Measurements from ENCODE around the gene TOLLIP.

TOLLIP gene

DNA sequence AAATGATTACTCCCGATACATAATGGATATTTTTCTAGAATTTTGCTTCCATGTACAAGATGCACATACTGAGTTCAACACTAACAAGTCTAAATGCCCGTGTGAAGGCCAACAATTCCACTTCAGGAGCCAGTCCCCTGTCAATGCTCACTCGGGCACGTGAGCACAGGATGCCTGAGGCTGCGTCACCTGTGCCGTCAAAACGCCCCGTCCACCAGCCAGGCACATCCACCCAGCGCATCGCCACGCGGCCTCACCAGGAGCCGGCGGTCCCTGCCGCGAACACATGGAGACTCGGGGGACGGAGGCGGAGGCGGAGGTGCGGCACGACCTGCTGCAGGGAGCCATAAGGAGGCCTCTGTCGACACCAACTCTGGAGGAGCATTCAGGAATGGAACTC lies 9.8 kb downstream of the TOLLIP start:
- TF ChIP-seq, protein P1, sequence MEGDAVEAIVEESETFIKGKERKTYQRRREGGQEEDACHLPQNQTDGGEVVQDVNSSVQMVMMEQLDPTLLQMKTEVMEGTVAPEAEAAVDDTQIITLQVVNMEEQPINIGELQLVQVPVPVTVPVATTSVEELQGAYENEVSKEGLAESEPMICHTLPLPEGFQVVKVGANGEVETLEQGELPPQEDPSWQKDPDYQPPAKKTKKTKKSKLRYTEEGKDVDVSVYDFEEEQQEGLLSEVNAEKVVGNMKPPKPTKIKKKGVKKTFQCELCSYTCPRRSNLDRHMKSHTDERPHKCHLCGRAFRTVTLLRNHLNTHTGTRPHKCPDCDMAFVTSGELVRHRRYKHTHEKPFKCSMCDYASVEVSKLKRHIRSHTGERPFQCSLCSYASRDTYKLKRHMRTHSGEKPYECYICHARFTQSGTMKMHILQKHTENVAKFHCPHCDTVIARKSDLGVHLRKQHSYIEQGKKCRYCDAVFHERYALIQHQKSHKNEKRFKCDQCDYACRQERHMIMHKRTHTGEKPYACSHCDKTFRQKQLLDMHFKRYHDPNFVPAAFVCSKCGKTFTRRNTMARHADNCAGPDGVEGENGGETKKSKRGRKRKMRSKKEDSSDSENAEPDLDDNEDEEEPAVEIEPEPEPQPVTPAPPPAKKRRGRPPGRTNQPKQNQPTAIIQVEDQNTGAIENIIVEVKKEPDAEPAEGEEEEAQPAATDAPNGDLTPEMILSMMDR (IDR thresholded peaks at IDR 0.05; ENCODE audit: extremely low read depth, insufficient read depth, missing control alignments), result no peak
- no peak for DNase-seq (ENCODE audit: low spot score)
- in situ Hi-C loops (cut with MboI; ENCODE audit: low pct_unique_long_range_greater_than_20kb, low sequenced_read_pairs, unreplicated experiment), result no loop called here

DNA sequence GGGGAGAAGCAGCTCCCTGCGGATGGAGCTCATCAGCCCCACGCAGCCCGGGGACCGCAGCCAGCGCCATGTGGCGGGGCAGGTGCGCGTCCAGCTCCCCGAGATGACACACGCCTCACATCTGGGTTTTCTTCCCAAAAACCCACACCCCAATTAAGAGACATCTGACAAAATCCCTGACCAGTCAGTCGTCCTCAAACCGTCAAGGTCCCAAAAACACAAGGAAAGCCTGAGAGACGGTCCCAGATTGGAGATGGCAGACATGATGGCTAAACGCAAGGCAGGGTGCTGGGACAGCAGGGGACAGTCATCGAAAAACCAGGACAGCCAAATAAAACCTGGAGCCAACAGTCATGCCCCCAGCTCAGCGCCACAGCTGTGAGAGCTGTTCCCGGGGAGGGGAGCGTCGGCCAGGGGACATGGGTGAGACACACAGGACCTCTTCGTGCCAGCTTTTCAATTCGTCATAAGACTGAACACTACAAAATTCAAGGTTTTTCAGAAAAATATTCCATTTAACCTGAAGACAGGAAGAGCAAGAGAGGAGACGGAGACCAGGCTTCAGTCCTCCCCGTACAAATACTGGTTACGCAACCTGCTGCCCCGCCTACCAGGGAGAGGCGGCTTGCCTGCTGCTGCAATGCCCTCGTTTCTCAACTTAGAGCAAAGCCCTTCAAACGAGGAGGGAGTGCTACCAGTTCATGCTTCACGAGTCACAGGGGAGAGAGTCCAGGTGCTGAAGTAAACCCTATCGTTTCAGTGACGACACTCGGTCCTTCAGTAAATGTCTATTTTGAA lies 10.5 kb downstream of the TOLLIP start:
- DNase-seq (ENCODE audit: low spot score), result no peak
- in situ Hi-C loops (cut with MboI; ENCODE audit: low pct_unique_long_range_greater_than_20kb, low sequenced_read_pairs, unreplicated experiment), result no loop called here
- TF ChIP-seq, protein P1 (IDR thresholded peaks at IDR 0.05; ENCODE audit: extremely low read depth, insufficient read depth, missing control alignments), result no peak

DNA sequence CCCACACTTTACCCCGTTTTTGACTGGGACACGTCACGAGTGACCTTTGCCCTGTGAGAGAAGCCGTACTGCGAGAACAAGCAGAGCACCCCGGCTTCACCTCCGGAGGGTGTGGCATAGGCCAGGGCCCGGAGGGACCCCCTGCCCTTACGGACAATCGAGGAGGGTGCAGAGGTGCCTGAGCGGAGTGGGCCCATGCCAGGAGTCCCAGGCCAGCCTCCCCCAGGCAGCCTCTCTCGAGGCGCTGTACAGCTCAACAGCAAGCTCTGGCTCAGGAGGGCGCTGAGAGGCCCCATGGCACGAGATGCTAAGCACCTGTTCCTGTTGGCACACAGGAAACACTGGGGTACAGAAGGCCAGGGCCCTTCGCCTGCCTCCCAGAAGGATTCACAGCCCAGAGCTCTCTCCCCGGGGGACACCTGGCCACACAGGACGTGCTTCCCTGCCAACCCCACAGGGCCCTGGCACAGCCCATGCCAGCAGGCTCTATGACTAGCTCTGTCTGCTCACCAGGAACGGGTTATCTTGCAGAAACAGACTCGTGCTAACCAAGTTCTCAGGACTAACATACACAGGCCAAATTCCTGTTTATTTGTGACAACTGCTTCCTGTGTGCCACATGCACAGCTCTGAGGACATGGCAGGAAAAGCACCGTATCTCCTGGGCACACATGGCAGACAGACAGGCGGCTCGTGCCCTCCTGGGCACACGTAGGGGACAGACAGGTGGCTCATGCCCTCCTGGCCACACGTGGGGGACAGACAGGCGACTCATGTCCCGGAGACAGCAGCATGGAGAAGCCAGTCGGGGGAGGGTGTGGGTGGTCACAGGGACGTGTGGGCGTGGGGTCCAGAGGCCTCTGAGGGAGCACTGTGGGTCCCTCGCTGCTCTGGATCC lies 11.6 kb downstream of the TOLLIP start:
- TF ChIP-seq, protein P1 (IDR thresholded peaks at IDR 0.05; ENCODE audit: extremely low read depth, insufficient read depth, missing control alignments), result no peak
- no peak for DNase-seq (ENCODE audit: low spot score)
- in situ Hi-C loops (cut with MboI; ENCODE audit: low pct_unique_long_range_greater_than_20kb, low sequenced_read_pairs, unreplicated experiment), result no loop called here

DNA sequence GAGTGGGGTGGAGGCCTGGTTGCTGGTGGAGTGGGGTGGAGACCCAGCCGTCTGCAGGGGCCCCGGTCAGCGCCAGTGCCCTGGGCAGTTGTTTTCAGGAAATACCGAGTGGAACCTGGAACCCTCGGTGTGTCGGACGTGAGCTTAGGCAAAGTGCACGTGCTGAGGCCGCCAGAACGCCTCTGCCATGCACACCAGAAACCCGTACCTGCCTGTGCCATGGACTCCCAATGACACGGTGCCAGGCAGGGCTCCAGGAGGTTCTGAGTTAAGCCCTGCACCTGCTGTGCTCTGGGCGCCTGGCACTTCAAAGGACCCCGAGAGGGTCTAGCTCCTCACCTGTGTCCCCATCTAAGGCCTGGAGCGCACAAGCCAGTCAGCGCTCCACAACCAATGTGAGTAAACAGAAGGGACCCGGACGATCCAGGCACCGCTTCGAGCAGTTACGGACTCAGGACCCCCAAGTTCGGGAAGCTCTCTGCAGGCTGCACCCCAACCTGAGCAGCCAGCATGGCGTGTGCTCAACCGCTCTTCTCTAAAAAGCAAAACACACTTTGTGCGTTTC lies 12.3 kb downstream of the TOLLIP start:
- TF ChIP-seq, protein P1 (IDR thresholded peaks at IDR 0.05; ENCODE audit: extremely low read depth, insufficient read depth, missing control alignments), result no peak
- DNase-seq (ENCODE audit: low spot score), result no peak
- in situ Hi-C loops (cut with MboI; ENCODE audit: low pct_unique_long_range_greater_than_20kb, low sequenced_read_pairs, unreplicated experiment), result no loop called here

DNA sequence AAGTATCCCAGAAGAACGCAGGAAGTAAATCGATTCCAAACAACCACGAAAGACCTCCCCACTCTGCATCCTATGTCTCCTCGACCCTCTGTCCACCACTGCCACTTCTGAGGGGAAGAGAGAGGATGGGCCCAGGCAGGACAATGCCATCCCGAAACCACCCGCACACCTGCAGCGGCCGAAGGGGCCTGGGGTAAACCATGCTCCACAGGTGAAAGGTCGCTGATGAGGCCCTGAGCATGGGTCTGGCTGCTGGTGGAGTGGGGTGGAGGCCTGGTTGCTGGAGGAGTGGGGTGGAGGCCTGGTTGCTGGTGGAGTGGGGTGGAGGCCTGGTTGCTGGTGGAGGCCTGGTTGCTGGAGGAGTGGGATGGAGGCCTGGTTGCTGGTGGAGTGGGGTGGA lies 13.1 kb downstream of the TOLLIP start:
- in situ Hi-C loops (cut with MboI; ENCODE audit: low pct_unique_long_range_greater_than_20kb, low sequenced_read_pairs, unreplicated experiment), result no loop called here
- TF ChIP-seq, protein P1 (IDR thresholded peaks at IDR 0.05; ENCODE audit: extremely low read depth, insufficient read depth, missing control alignments), result no peak
- no peak for DNase-seq (ENCODE audit: low spot score)

DNA sequence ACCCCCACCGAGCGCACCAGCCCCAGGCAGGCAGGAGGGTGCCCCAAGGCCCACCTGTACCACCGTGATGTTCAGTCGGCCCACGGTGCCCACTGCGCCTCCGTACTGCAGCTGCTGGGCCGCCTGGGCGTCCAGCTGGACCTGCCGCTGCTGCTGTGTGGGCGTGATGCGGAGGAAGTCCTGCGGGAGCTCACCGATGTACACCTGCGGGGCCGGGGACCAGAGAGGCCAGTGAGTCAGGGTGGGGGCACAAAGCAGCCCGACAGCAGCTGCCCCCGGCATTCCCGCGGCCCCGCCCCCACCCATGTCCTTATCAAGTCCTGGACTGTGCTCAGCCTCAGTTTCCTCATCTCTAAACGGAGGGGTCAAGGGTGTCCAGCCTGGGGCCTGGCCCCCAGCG lies 13.8 kb downstream of the TOLLIP start:
- TF ChIP-seq, protein P1 (IDR thresholded peaks at IDR 0.05; ENCODE audit: extremely low read depth, insufficient read depth, missing control alignments), result no peak
- in situ Hi-C loops (cut with MboI; ENCODE audit: low pct_unique_long_range_greater_than_20kb, low sequenced_read_pairs, unreplicated experiment), result no loop called here
- DNase-seq (ENCODE audit: low spot score), result no peak

All from GM13977 (cell line).